CD14-positive monocyte (primary cell): ENCODE measurements around the gene YWHAQ. TPM values are rescaled to one million over a fixed set of nuclear protein-coding genes. Genes with fewer than 3 reads are reported as not detected.

ENCODE experiments used
- DNase-seq, 3 donors: peaks; one replicate each; pipeline ENCODE4 v3.0.0-alpha.2; 2011 to 2022
- H2AFZ ChIP-seq: 2 replicates; pipeline ENCODE4 v1.6.0; 2012; ENCODE audit warnings: mild to moderate bottlenecking, low read depth, low read length, inconsistent platforms; ENCODE audit not compliant: insufficient read depth, poor library complexity, severe bottlenecking
- H3K27ac ChIP-seq, 2 donors: 1 replicate in 1 of 2; 2 replicates in 1 of 2; pipeline ENCODE4 v1.5.1; 2012 to 2013; ENCODE audit warnings: low read length in 2 of 2, control low read depth in 1 of 2, inconsistent platforms in 1 of 2, low read depth in 1 of 2, mild to moderate bottlenecking in 1 of 2
- H3K27me3 ChIP-seq, 2 donors: one replicate each; pipeline versions ENCODE4 v1.6.0 to v1.6.1; 2011 to 2013; ENCODE audit warnings: low read length in 2 of 2; ENCODE audit not compliant: control insufficient read depth in 2 of 2, insufficient read depth in 2 of 2
- H3K36me3 ChIP-seq, 2 donors: replicated peaks in 1 of 2; 1 replicate in 1 of 2; 2 replicates in 1 of 2; pipeline versions ENCODE4 v1.5.1 to v1.6.1; 2012 to 2013; ENCODE audit warnings: low read length in 2 of 2, control low read depth in 1 of 2, inconsistent platforms in 1 of 2, mild to moderate bottlenecking in 1 of 2; ENCODE audit not compliant: insufficient read depth in 2 of 2, control insufficient read depth in 1 of 2
- H3K4me1 ChIP-seq, 2 donors: 1 replicate in 1 of 2; 2 replicates in 1 of 2; pipeline versions ENCODE4 v1.5.1 to v1.6.1; 2012 to 2013; ENCODE audit warnings: low read length in 2 of 2, control low read depth in 1 of 2, inconsistent platforms in 1 of 2, mild to moderate bottlenecking in 1 of 2, moderate library complexity in 1 of 2; ENCODE audit not compliant: insufficient read depth in 2 of 2, control insufficient read depth in 1 of 2
- H3K4me2 ChIP-seq: replicated peaks from 2 replicates; pipeline ENCODE3; 2012; ENCODE audit warnings: low read length, moderate library complexity, mild to moderate bottlenecking; ENCODE audit not compliant: poor library complexity, severe bottlenecking; ENCODE audit errors: extremely low read depth
- H3K4me3 ChIP-seq, 3 experiments: fragments of 200-600 bp in 1 of 3; sonication (generic) in 1 of 3; replicated peaks in 1 of 3; 1 replicate in 2 of 3; 2 replicates in 1 of 3; pipeline ENCODE4 v1.5.1; 2011 to 2013; ENCODE audit warnings: low read length in 3 of 3, mild to moderate bottlenecking in 3 of 3, control low read depth in 2 of 3, low read depth in 2 of 3, inconsistent platforms in 1 of 3, moderate library complexity in 1 of 3
- H3K79me2 ChIP-seq: 2 replicates; pipeline ENCODE4 v1.6.0; 2012; ENCODE audit warnings: mild to moderate bottlenecking, control low read depth, inconsistent platforms, low read length, moderate library complexity; ENCODE audit not compliant: insufficient read depth
- H3K9ac ChIP-seq: 2 replicates; pipeline ENCODE4 v1.6.0; 2017; ENCODE audit warnings: low read length, mild to moderate bottlenecking; ENCODE audit not compliant: insufficient read depth, poor library complexity, severe bottlenecking
- H3K9me3 ChIP-seq, 2 donors: replicated peaks in 1 of 2; 1 replicate in 1 of 2; 2 replicates in 1 of 2; pipeline versions ENCODE4 v1.5.1 to v1.6.1; 2012 to 2013; ENCODE audit warnings: low read length in 2 of 2, control low read depth in 1 of 2; ENCODE audit not compliant: control insufficient read depth in 1 of 2, insufficient read depth in 1 of 2
- H4K20me1 ChIP-seq: 2 replicates; pipeline ENCODE4 v1.6.0; 2012; ENCODE audit warnings: mild to moderate bottlenecking, low read length, control low read depth, moderate library complexity; ENCODE audit not compliant: insufficient read depth
- H3K27ac Mint-ChIP-seq, 7 donors: one replicate each; pipeline ENCODE4 v1.8.0; 2020; ENCODE audit warnings: mild to moderate bottlenecking in 7 of 7, mixed read lengths in 7 of 7, moderate library complexity in 6 of 7, inconsistent platforms in 2 of 7
- H3K27me3 Mint-ChIP-seq, 3 donors: one replicate each; pipeline ENCODE4 v1.8.0; 2021 to 2022; ENCODE audit warnings: low read depth in 3 of 3, mild to moderate bottlenecking in 3 of 3, mixed read lengths in 3 of 3, moderate library complexity in 3 of 3, inconsistent platforms in 1 of 3
- H3K36me3 Mint-ChIP-seq, 2 donors: one replicate each; pipeline ENCODE4 v1.8.0; 2020; ENCODE audit warnings: mixed read lengths in 2 of 2, inconsistent platforms in 1 of 2, mild to moderate bottlenecking in 1 of 2
- H3K4me1 Mint-ChIP-seq: one replicate; pipeline ENCODE4 v1.8.0; 2020; ENCODE audit warnings: mild to moderate bottlenecking, mixed read lengths
- H3K4me3 Mint-ChIP-seq, 2 donors: one replicate each; pipeline ENCODE4 v1.8.0; 2020; ENCODE audit warnings: mild to moderate bottlenecking in 2 of 2, mixed read lengths in 2 of 2, moderate library complexity in 1 of 2
- H3K9me3 Mint-ChIP-seq, 7 donors: one replicate each; pipeline ENCODE4 v1.8.0; 2020 to 2022; ENCODE audit warnings: mixed read lengths in 7 of 7, mild to moderate bottlenecking in 6 of 7, moderate library complexity in 6 of 7, inconsistent platforms in 2 of 7
- CTCF ChIP-seq: fragments of 200-600 bp; IDR thresholded peaks from one replicate; pipeline ENCODE4 v1.8.0; 2022; ENCODE audit warnings: antibody characterized with exemption, mild to moderate bottlenecking
- WGBS: methylation state at CpG from one replicate; pipeline ENCODE4 v1.1.5; 2013; ENCODE audit warnings: missing lambda C conversion rate; ENCODE audit not compliant: insufficient coverage; 5-methylcytosine and 5-hydroxymethylcytosine counted together
- intact Hi-C, 2 donors: fragments of 100-400 bp; cut with micrococcal nuclease; formaldehyde crosslinking; loops; one replicate each; pipeline versions ENCODE4 v1.15.0 to v1.15.1; 2023
- polyA plus RNA-seq, 3 donors: library from polyadenylated mRNA; depleted of rRNA in 1 of 3; unstranded in 2 of 3; stranded (reverse) in 1 of 3; fragments of 300-500 nt in 2 of 3; fragments of >200 nt in 1 of 3; fragmentation: Illumina TruSeq in 2 of 3; gene quantifications; 1 replicate in 2 of 3; 2 replicates in 1 of 3; pipeline ENCODE4 v1.2.3, GENCODE V29; 2012 to 2021

Gene YWHAQ
- polyA plus RNA-seq, 3 donors: 60.9 to 173 (median 165) TPM

- 75% methylated on average over 1 of the region's 4 CpGs for WGBS
- H3K27ac ChIP-seq: peak overlapping the region in 1 of 2 donors; percentile 90
- peak overlapping the region; percentile 83 to 86 for H3K4me3 Mint-ChIP-seq
- no peak for TF ChIP-seq CTCF
- peak overlapping the region; percentile 15 to 94 (median 72) for H3K27ac Mint-ChIP-seq
- H3K27me3 Mint-ChIP-seq: peaks cover 1 to 8% (median 5%) of the 10 kb centered on the region in 3 donors
- H3K4me1 ChIP-seq: peaks cover 14 to 24% of the 10 kb centered on the region in 2 donors
- H3K27me3 ChIP-seq: no peaks in the 10 kb centered on the region
- no peak for DNase-seq
- no peak overlapping the region for H3K9ac ChIP-seq
- H3K4me1 Mint-ChIP-seq: peaks cover 37% of the 10 kb centered on the region
- H3K36me3 Mint-ChIP-seq: peaks cover 21 to 22% of the 10 kb centered on the region in 2 donors
- H3K4me2 ChIP-seq: peak overlapping the region; percentile 93
- peaks cover 0 to 23% of the 10 kb centered on the region in 2 donors for H3K36me3 ChIP-seq
- peaks cover 37% of the 10 kb centered on the region for H4K20me1 ChIP-seq
- H3K4me3 ChIP-seq: peak overlapping the region; percentile 23 to 91 (median 43)
- no peaks in the 10 kb centered on the region for H3K9me3 ChIP-seq
- H3K79me2 ChIP-seq: peaks cover 38% of the 10 kb centered on the region
- intact Hi-C loops: loop anchor here (2.0 to 5.0 kb wide), 4 partner anchors 71 to 121 kb away; partner anchors contain the start of gene ADAM17 (in 1 of the 2)
- peak overlapping the region; percentile 78 for H2AFZ ChIP-seq
- H3K9me3 Mint-ChIP-seq: peaks cover 0 to 8% (median 0%) of the 10 kb centered on the region in 7 donors
These were observed 689 bp upstream of the YWHAQ start for GRCh38 chr2:9631553-9631819.

- WGBS: under 1% methylated on average over 56 of the region's 67 CpGs
- Histone ChIP-seq H3K4me1 (peaks cover 14 to 24% of the 10 kb centered on the region in 2 donors), H2AFZ (peak overlapping the region; percentile 62)
These were observed 571 bp downstream of the YWHAQ start for GRCh38 chr2:9630117-9630735.

More at GRCh38 chr2:9630117-9630735, 571 bp downstream of the YWHAQ start:
- Histone ChIP-seq H3K27me3 (no peaks in the 10 kb centered on the region), H3K9ac (peak overlapping the region; percentile 86), H3K36me3 (peaks cover 4 to 35% of the 10 kb centered on the region in 2 donors), H3K27ac (peak overlapping the region; percentile 80 to 90), H3K4me3 (peak overlapping the region; percentile 84 to 91 (median 91)), H3K79me2 (peaks cover 50% of the 10 kb centered on the region), H3K9me3 (no peaks in the 10 kb centered on the region), H3K4me2 (peak overlapping the region; percentile 93), H4K20me1 (peaks cover 50% of the 10 kb centered on the region)
- intact Hi-C loops: loop anchor here (1.0 to 5.0 kb wide), 5 partner anchors 73 to 122 kb away; partner anchors contain the start of gene ADAM17 (in 1 of the 2)
- no peak for TF ChIP-seq CTCF
- H3K4me3 Mint-ChIP-seq: peak overlapping the region; percentile 98
- H3K4me1 Mint-ChIP-seq: peaks cover 41% of the 10 kb centered on the region
- DNase-seq: peak; percentile 44 to 68 (median 60)
- H3K36me3 Mint-ChIP-seq: peaks cover 24 to 28% of the 10 kb centered on the region in 2 donors
- peaks cover 1 to 8% (median 3%) of the 10 kb centered on the region in 3 donors for H3K27me3 Mint-ChIP-seq
- peak overlapping the region; percentile 92 to 96 (median 95) for H3K27ac Mint-ChIP-seq
- peaks cover 0 to 8% (median 0%) of the 10 kb centered on the region in 7 donors for H3K9me3 Mint-ChIP-seq
